PC-9 (cell line): ENCODE measurements around the gene MRPS18B. TPM values are rescaled to one million over a fixed set of nuclear protein-coding genes. Genes with fewer than 3 reads are reported as not detected.
A peak's percentile ranks its signal among the peaks of the same experiment; 100 is the strongest.
"Not testable (repeated sequence)": the region's sequence is repeated elsewhere in the genome, so short reads cannot be mapped to it uniquely, and the experiment has no call there.

Experiments
- BruUV-seq: library from RNA; stranded (reverse); fragments of 400-500 nt; replicated peaks from 2 replicates; lab custom pipeline; 2021; lab: Mats Ljungman, UMichigan
- CTCF ChIA-PET: fragments of 300-600 bp; sonication (Branson Sonifier 250); formaldehyde crosslinking; loops from one replicate; lab custom pipeline; 2022; ENCODE audit warnings: antibody characterized with exemption; lab: Charles Lee
- POLR2A ChIA-PET: fragments of 300-600 bp; sonication (Branson Sonifier 250); formaldehyde crosslinking; loops from one replicate; lab custom pipeline; 2022; ENCODE audit warnings: antibody characterized with exemption; ENCODE audit not compliant: unreplicated experiment; lab: Charles Lee
- DNase-seq, 2 experiments: peaks; one replicate each; pipeline versions ENCODE4 v3.0.0 to v3.0.0-alpha.2; 2015 to 2022; ENCODE audit warnings: mixed read lengths in 1 of 2
- H2AFZ ChIP-seq: fragments of 200-600 bp; sonication (generic); 2 replicates; pipeline ENCODE4 v1.8.1; 2017; ENCODE audit warnings: antibody characterized with exemption
- H3F3A ChIP-seq: fragments of 200-600 bp; sonication (generic); 2 replicates; pipeline ENCODE4 v1.8.1; 2017; ENCODE audit warnings: antibody characterized with exemption, mild to moderate bottlenecking, low read depth; ENCODE audit not compliant: insufficient read depth
- H3K27ac ChIP-seq: fragments of 200-600 bp; sonication (generic); 2 replicates; pipeline ENCODE4 v1.6.1; 2016; ENCODE audit warnings: mixed run types
- H3K27me3 ChIP-seq: fragments of 200-600 bp; sonication (generic); 2 replicates; pipeline ENCODE4 v1.6.1; 2016; ENCODE audit warnings: low read depth, mixed run types; ENCODE audit not compliant: insufficient read depth
- H3K36me3 ChIP-seq: fragments of 200-600 bp; sonication (generic); 2 replicates; pipeline ENCODE4 v1.6.1; 2016; ENCODE audit warnings: low read depth, mixed run types
- H3K4me1 ChIP-seq: fragments of 200-600 bp; sonication (generic); replicated peaks from 2 replicates; pipeline ENCODE4 v1.6.1; 2016; ENCODE audit warnings: mixed run types; ENCODE audit not compliant: insufficient read depth
- H3K4me2 ChIP-seq: fragments of 200-600 bp; sonication (generic); 2 replicates; pipeline ENCODE4 v1.6.1; 2017; ENCODE audit warnings: mixed run types
- H3K4me3 ChIP-seq: fragments of 200-600 bp; sonication (generic); 2 replicates; pipeline ENCODE4 v1.6.1; 2016; ENCODE audit warnings: mixed run types
- H3K79me2 ChIP-seq: fragments of 200-600 bp; sonication (generic); 2 replicates; pipeline ENCODE4 v1.6.1; 2017; ENCODE audit warnings: low read depth, mixed run types
- H3K9me2 ChIP-seq: fragments of 200-600 bp; sonication (generic); 2 replicates; pipeline ENCODE4 v1.8.1; 2017; ENCODE audit warnings: mild to moderate bottlenecking; ENCODE audit not compliant: insufficient read depth
- H3K9me3 ChIP-seq: fragments of 200-600 bp; sonication (generic); 2 replicates; pipeline ENCODE4 v1.8.1; 2016; ENCODE audit warnings: low read depth; ENCODE audit not compliant: insufficient read depth
- H4K20me1 ChIP-seq: fragments of 200-600 bp; sonication (generic); 2 replicates; pipeline ENCODE4 v1.8.1; 2017; ENCODE audit not compliant: insufficient read depth
- EZH2 ChIP-seq: fragments of 200-600 bp; sonication (generic); IDR thresholded peaks from 2 replicates; pipeline ENCODE4 v1.8.0; 2017; ENCODE audit warnings: antibody characterized with exemption, low read depth
- intact Hi-C: fragments of 100-400 bp; cut with micrococcal nuclease; formaldehyde crosslinking; loops from one replicate; pipeline ENCODE4 v1.10.0; 2022; ENCODE audit not compliant: unreplicated experiment
- total RNA-seq: library from RNA; stranded (reverse); gene quantifications from 2 replicates; pipeline ENCODE4 v1.2.3, GENCODE V29; 2021
- TF ChIP-seq, protein P1 (sequence below): fragments of 200-600 bp; sonication (generic); conservative IDR thresholded peaks from 2 replicates; pipeline ENCODE4 v1.6.1; 2017; ENCODE audit warnings: mixed run types, antibody characterized with exemption, mild to moderate bottlenecking, moderate library complexity

Gene MRPS18B
- total RNA-seq, 1 experiment from 2014 or later, result 86.8 TPM

DNA sequence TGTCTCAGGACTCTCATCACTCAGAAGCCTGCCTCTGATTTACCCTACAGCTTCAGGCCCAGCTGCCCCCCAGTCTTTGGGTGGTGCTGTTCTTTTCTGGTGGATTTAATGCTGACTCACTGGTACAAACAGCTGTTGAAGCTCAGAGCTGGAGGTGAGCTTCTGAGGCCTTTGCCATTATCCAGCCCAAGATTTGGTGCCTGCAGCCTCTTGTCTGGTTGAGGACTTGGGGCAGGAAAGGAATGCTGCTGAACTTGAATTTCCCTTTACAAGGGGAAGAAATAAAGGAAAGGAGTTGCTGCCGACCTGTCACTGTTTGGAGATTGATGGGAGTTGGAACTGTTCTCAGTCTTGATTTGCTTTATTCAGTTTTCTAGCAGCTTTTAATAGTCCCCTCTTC, 26.6 kb upstream of the MRPS18B start:
- intact Hi-C loops, result loop anchor here (1.0 kb wide), 5 partner anchors 20 to 104 kb away; partner anchors contain the start of genes ABCF1, GNL1 and HLA-E
- Histone ChIP-seq H3K36me3 (peaks cover 40% of the 10 kb centered on the region), H3K4me3 (no peak overlapping the region), H2AFZ (no peak overlapping the region), H3K27ac (peak overlapping the region; percentile 84), H3K79me2 (peaks cover 18% of the 10 kb centered on the region), H3K4me1 (peaks cover 47% of the 10 kb centered on the region), H4K20me1 (no peaks in the 10 kb centered on the region; the same call in 1 of the 2 replicates), H3K9me3 (no peaks in the 10 kb centered on the region), H3K27me3 (no peaks in the 10 kb centered on the region), H3F3A (peaks cover 66% of the 10 kb centered on the region), H3K9me2 (no peaks in the 10 kb centered on the region), H3K4me2 (peak overlapping the region; percentile 62)
- ChIA-PET CTCF (interaction anchor here (0.6 to 1.3 kb wide), 6 partner anchors 20 to 489 kb away, joined by 3 to 6 read pairs (median 4); partner anchors contain the start of genes ABCF1 and MRPS18B), POLR2A (interaction anchor here (0.5 to 1.1 kb wide), 12 partner anchors 10 to 532 kb away, joined by 3 to 23 read pairs (median 6); partner anchors contain the start of gene ABCF1)
- DNase-seq, result peak; percentile 86 to 98
- TF ChIP-seq EZH2, result no peak
- TF ChIP-seq, protein P1, sequence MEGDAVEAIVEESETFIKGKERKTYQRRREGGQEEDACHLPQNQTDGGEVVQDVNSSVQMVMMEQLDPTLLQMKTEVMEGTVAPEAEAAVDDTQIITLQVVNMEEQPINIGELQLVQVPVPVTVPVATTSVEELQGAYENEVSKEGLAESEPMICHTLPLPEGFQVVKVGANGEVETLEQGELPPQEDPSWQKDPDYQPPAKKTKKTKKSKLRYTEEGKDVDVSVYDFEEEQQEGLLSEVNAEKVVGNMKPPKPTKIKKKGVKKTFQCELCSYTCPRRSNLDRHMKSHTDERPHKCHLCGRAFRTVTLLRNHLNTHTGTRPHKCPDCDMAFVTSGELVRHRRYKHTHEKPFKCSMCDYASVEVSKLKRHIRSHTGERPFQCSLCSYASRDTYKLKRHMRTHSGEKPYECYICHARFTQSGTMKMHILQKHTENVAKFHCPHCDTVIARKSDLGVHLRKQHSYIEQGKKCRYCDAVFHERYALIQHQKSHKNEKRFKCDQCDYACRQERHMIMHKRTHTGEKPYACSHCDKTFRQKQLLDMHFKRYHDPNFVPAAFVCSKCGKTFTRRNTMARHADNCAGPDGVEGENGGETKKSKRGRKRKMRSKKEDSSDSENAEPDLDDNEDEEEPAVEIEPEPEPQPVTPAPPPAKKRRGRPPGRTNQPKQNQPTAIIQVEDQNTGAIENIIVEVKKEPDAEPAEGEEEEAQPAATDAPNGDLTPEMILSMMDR, result no peak
- BruUV-seq, result no TSS peak

DNA sequence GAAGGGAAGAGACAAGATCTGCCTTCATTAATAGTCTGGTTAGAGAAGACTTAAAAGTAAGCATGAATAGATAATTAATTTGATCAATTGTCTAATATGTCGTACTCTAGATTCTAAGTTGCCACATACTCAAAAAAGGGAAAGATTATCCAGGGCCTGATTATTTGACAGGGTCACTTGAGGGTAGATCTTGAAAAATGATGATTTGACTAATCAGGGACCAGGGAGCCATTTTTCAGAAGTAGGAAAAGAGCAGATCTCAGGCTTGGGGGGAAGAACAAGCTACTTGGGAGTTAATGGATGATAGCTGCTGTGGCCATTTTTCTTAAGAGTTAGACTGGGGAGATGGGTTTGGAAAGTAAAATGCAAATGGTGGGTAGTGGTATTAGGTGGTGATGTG, 25.4 kb upstream of the MRPS18B start:
- Histone ChIP-seq H3K27me3 (no peaks in the 10 kb centered on the region), H3F3A (peaks cover 77% of the 10 kb centered on the region), H2AFZ (no peak overlapping the region), H3K36me3 (peaks cover 40% of the 10 kb centered on the region), H3K9me3 (no peaks in the 10 kb centered on the region), H3K79me2 (peaks cover 18% of the 10 kb centered on the region), H3K4me3 (no peak overlapping the region), H3K4me2 (peak overlapping the region; percentile 62), H4K20me1 (no peaks in the 10 kb centered on the region; the same call in 1 of the 2 replicates), H3K4me1 (peaks cover 47% of the 10 kb centered on the region), H3K9me2 (no peaks in the 10 kb centered on the region), H3K27ac (peak overlapping the region; percentile 84)
- intact Hi-C loops, result no loop called here
- DNase-seq, result no peak
- CTCF ChIA-PET, result interaction anchor here (0.7 to 0.9 kb wide), 2 partner anchors 47 to 174 kb away, joined by 3 read pairs; no protein-coding TSS in a partner anchor
- no TSS peak for BruUV-seq
- TF ChIP-seq, protein P1, result no peak
- no peak for TF ChIP-seq EZH2
- POLR2A ChIA-PET, result interaction anchor here (0.7 kb wide), 1 partner anchor 39 kb away, joined by 3 read pairs; no protein-coding TSS in a partner anchor

DNA sequence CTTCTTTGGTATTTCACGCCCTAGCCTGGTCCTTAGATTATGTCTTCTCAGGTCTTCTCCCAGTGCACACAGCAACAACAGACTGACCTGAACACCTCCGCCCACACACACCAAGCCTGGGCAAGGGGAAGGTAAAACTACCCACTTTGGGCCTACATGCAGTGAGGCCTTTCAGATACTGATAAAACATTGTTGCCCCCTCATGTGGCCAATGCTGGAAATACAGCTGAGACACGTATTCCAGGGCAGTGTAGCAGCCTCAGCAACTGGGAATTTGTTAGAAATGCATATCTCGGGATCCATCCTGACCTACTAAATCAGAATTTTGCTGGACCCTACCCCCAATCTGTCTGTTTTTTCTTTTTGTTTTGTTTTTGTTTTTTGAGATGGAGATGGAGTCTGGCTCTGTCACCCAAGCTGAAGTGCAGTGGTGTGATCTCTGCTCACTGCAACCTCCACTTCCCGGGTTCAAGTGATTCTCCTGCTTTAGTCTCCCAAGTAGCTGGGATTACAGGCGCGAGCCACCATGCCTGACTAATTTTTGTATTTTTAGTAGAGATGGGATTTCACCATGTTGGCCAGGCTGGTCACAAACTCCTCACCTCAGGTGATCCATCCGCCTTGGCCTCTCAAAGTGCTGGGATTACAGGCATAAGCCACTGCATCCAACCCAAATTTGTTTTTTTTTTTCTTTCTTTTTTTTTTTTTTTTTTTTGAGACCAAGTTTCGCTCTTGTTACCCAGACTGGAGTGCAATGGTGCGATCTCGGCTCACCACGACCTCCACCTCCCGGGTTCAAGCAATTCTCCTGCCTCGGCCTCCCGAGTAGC, 20.1 kb upstream of the MRPS18B start:
- Histone ChIP-seq H3F3A (peaks cover 68% of the 10 kb centered on the region), H3K36me3 (peaks cover 18% of the 10 kb centered on the region)
- H3K79me2 ChIP-seq, H2AFZ ChIP-seq, H4K20me1 ChIP-seq, H3K4me1 ChIP-seq, BruUV-seq, H3K27ac ChIP-seq, H3K27me3 ChIP-seq, H3K4me3 ChIP-seq, H3K4me2 ChIP-seq, H3K9me2 ChIP-seq, H3K9me3 ChIP-seq: not testable (repeated sequence)
- TF ChIP-seq, protein P1, result peak; percentile 83
- peak; percentile 67 to 79 for DNase-seq
- intact Hi-C loops, result loop anchor here (1.0 to 2.0 kb wide), 2 partner anchors 56 to 115 kb away; no protein-coding TSS in a partner anchor
- ChIA-PET POLR2A (interaction anchor here (0.5 to 1.1 kb wide), 4 partner anchors 17 to 133 kb away, joined by 3 to 11 read pairs (median 6); no protein-coding TSS in a partner anchor), CTCF (interaction anchor here (0.6 to 1.5 kb wide), 6 partner anchors 17 to 384 kb away, joined by 3 to 9 read pairs (median 4); no protein-coding TSS in a partner anchor)
